Right lobe of liver (tissue), 6 donors: ENCODE results near the gene RAI1. TPM values are rescaled to one million over a fixed set of nuclear protein-coding genes. Genes with fewer than 3 reads are reported as not detected.

Source experiments
- ATAC-seq, 4 donors: fragments of 200-7000 bp; cut with Tn5 transposase; one replicate each; pipeline ENCODE4 v1.9.1; 2020; ENCODE audit warnings: mild to moderate bottlenecking in 4 of 4, moderate library complexity in 4 of 4
- DNase-seq, 3 donors: peaks; one replicate each; pipeline ENCODE4 v3.0.0-alpha.2; 2020
- H3K27ac ChIP-seq, 3 donors: fragments of 200-600 bp; one replicate each; pipeline ENCODE4 v1.8.0; 2022
- H3K27me3 ChIP-seq, 2 donors: fragments of 200-600 bp; one replicate each; pipeline ENCODE4 v1.8.0; 2022
- H3K36me3 ChIP-seq, 4 donors: fragments of 200-600 bp; sonication (generic) in 1 of 4; one replicate each; pipeline versions ENCODE4 v1.5.1 to v1.8.0; 2017 to 2022; ENCODE audit warnings: control low read depth in 1 of 4
- H3K4me1 ChIP-seq, 4 donors: fragments of 200-600 bp; sonication (generic) in 1 of 4; one replicate each; pipeline versions ENCODE4 v1.5.1 to v1.8.0; 2017 to 2022; ENCODE audit warnings: control low read depth in 1 of 4
- H3K4me3 ChIP-seq, 3 donors: fragments of 200-600 bp; one replicate each; pipeline ENCODE4 v1.8.0; 2022
- H3K9me3 ChIP-seq, 4 donors: fragments of 200-600 bp; sonication (generic) in 1 of 4; one replicate each; pipeline versions ENCODE4 v1.5.1 to v1.8.0; 2017 to 2022; ENCODE audit warnings: control low read depth in 1 of 4
- POLR2A ChIP-seq: fragments of 450-650 bp; IDR thresholded peaks from one replicate; pipeline ENCODE4 v1.6.1; 2017; ENCODE audit warnings: antibody characterized with exemption, mild to moderate bottlenecking
- WGBS: methylation state at CpG from one replicate; pipeline ENCODE4 v1.1.6; 2018; ENCODE audit warnings: low coverage, low lambda C conversion rate; ENCODE audit not compliant: insufficient coverage; ENCODE audit errors: missing lambda C conversion rate; 5-methylcytosine and 5-hydroxymethylcytosine counted together
- intact Hi-C, 2 donors: fragments of 100-400 bp; cut with DNase I; formaldehyde crosslinking; loops; one replicate each; pipeline versions ENCODE4 v1.11.2 to v1.14.1; 2022
- total RNA-seq, 6 experiments: library from RNA; depleted of rRNA in 2 of 6; stranded (reverse); fragments of >200 nt in 2 of 6; fragmentation: NEBNext Ultra II Directional in 3 of 6; extraction: Animal tissue kit (Norgen Biotek cat#: 25700) in 3 of 6; gene quantifications; one replicate each; pipeline versions ENCODE4 v1.1.0 to v1.2.4, GENCODE V29; 2016 to 2023
- TF ChIP-seq, protein P1 (sequence below), 4 donors: fragments of 200-600 bp in 3 of 4; fragments of 450-650 bp in 1 of 4; IDR thresholded peaks; one replicate each; pipeline versions ENCODE4 v1.5.1 to v1.8.0; 2016 to 2022; ENCODE audit warnings: antibody characterized with exemption in 4 of 4, mild to moderate bottlenecking in 2 of 4
- donor health status: DM: no; HTN: yes; CAD: no.
- donor health status: DM: no; HTN: no; CAD: no.
- donor health status: DM: no; HTN: no; CAD: no.
- donor health status: DM: no; HTN: yes; CAD: no.
- donor health status: DM: no; HTN: yes; CAD: no.

The RAI1 gene
- total RNA-seq, 6 experiments from 2014 or later, result 6.1 to 14.5 (median 8.4) TPM

DNA sequence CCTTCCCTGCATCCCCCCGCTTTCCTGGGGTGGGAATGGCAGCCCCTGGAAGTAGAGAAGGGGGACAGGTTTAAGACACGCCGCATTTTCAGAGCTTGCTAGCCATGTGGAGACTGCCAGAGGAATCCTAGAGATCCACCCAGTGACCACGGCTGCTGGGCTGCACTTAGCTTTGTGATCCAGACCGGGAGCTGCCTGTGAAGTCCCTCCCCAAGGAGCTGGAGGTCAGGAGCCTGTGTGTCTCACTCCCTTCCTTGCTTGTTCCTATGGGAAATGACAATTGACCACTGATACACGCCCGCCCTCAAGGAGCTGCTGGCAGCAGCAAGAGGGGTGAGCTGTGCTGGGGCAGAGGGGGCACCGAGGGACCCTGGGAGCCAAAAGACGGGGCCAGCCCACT lies 81.9 kb downstream of the RAI1 start:
- intact Hi-C loops, result no loop called here
- Histone ChIP-seq H3K9me3 (no peaks in the 10 kb centered on the region), H3K27me3 (no peaks in the 10 kb centered on the region), H3K4me1 (no peaks in the 10 kb centered on the region), H3K36me3 (no peaks in the 10 kb centered on the region), H3K27ac (no peak overlapping the region), H3K4me3 (no peak overlapping the region)
- TF ChIP-seq, protein P1, sequence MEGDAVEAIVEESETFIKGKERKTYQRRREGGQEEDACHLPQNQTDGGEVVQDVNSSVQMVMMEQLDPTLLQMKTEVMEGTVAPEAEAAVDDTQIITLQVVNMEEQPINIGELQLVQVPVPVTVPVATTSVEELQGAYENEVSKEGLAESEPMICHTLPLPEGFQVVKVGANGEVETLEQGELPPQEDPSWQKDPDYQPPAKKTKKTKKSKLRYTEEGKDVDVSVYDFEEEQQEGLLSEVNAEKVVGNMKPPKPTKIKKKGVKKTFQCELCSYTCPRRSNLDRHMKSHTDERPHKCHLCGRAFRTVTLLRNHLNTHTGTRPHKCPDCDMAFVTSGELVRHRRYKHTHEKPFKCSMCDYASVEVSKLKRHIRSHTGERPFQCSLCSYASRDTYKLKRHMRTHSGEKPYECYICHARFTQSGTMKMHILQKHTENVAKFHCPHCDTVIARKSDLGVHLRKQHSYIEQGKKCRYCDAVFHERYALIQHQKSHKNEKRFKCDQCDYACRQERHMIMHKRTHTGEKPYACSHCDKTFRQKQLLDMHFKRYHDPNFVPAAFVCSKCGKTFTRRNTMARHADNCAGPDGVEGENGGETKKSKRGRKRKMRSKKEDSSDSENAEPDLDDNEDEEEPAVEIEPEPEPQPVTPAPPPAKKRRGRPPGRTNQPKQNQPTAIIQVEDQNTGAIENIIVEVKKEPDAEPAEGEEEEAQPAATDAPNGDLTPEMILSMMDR (IDR thresholded peaks at IDR 0.05), result no peak
- TF ChIP-seq POLR2A, result no peak
- 75% methylated on average over 6 of the region's 9 CpGs for WGBS
- ATAC-seq (no peak), DNase-seq (no peak)

DNA sequence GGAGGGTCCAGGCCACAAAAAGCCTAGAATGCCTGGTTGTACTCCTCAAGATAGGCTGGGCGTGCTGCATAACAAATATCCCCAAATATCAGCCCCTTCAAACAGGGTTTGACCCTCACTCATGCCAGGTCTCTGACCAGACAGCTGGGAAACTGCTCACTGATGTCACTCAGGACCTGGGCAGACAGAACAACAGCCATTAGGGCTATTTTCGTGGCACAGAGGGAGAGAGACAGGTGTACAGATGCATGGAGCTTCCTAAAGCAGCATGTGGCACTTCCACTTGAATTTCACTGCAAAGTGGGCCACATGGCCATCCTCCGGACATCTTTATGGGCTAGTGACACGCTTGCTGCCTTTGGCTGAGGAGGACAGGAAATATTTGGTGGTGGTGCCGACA lies 82.5 kb downstream of the RAI1 start:
- intact Hi-C loops, result no loop called here
- Histone ChIP-seq H3K27ac (no peak overlapping the region), H3K36me3 (no peaks in the 10 kb centered on the region), H3K4me3 (no peak overlapping the region), H3K9me3 (no peaks in the 10 kb centered on the region), H3K4me1 (no peaks in the 10 kb centered on the region), H3K27me3 (no peaks in the 10 kb centered on the region)
- DNase-seq (no peak), ATAC-seq (no peak)
- no peak for TF ChIP-seq POLR2A
- TF ChIP-seq, protein P1 (IDR thresholded peaks at IDR 0.05), result no peak
- 70% methylated on average over 3 of the region's 5 CpGs for WGBS

DNA sequence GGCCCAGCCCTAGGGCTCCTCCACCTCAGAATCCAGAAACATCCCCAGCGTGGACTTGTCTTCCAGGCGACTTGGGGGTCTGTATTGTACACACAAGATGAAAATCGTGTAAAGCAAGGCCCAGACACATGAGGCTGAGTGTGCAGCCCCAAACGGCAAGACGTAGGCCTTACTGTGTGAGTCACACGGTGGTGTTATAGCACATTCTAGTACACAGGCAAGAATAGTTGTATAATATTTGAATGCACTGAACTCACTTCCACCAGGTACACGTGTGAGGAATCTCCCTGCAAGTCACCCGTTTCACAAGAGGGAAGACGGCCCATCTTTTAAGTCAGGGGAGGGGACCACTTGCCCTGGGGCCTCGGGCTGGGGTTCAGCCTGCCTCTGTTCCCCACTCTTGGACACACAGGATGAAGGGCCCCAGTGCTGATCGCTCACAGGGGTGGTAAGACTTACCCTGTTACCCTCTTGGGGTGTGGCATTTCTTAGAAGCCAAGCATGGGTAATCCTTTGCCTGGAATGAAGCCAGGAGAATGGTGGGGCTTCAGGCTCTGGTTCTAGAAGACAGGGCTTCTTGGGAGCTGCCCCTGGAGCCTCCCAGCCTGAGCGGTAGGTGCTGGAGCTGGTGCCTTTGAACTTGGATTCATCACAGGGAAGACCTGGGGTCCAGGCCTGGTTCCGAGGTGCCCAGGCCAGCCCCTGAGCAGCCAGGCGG lies 84.3 kb downstream of the RAI1 start:
- DNase-seq, result no peak
- no peak for ATAC-seq
- intact Hi-C loops, result no loop called here
- H3K4me1 ChIP-seq, result no peaks in the 10 kb centered on the region
- H3K4me3 ChIP-seq, result no peak overlapping the region
- WGBS, result 83% methylated on average over 2 of the region's 14 CpGs
- no peaks in the 10 kb centered on the region for H3K27me3 ChIP-seq
- H3K36me3 ChIP-seq, result no peaks in the 10 kb centered on the region
- TF ChIP-seq, protein P1 (IDR thresholded peaks at IDR 0.05), result no peak
- TF ChIP-seq POLR2A, result no peak
- H3K9me3 ChIP-seq, result no peaks in the 10 kb centered on the region
- no peak overlapping the region for H3K27ac ChIP-seq

DNA sequence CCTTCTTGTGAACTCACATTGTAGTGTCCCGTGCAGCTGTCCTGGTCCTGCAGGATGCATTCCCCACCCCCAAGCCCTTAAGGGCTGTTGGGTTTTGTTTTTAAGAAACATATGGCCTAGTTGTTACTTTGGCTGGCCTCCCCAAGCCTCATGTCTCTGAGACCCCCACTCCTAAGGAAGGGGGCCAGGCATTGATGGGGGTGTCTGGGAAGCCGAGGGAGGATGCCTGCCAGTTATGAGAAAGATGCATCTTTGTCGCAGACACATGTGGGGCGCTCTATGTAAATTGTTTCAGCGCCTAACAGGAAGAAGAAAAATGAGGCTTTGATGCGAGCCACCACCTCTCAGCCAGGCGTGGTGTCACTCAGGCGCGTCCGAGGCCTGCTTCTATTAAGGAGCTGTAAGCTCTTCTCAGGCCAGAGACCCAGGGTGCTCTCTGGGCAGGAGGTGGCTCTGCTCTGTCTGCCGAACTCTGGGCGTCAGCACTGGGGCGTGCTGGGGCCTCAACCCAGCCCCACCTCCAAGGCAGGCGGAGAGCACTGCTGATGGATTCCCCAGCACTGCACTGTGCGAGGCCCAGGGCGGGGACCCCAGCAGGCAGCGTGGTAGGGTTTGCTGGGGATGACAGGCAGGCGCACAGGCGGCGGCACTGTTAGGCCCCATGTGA lies 85.0 kb downstream of the RAI1 start:
- DNase-seq (no peak), ATAC-seq (no peak)
- H3K9me3 ChIP-seq, result no peaks in the 10 kb centered on the region
- no CpG with 5 or more reads among the region's 20 CpGs for WGBS
- H3K4me1 ChIP-seq, result no peaks in the 10 kb centered on the region
- TF ChIP-seq POLR2A, result no peak
- TF ChIP-seq, protein P1 (IDR thresholded peaks at IDR 0.05), result no peak
- H3K36me3 ChIP-seq, result no peaks in the 10 kb centered on the region
- H3K27ac ChIP-seq, result no peak overlapping the region
- H3K4me3 ChIP-seq, result no peak overlapping the region
- no peaks in the 10 kb centered on the region for H3K27me3 ChIP-seq
- intact Hi-C loops, result no loop called here
